Ishikawa (cell line): ENCODE results near the gene GTF2IRD1.

ENCODE experiments used
- CEBPB ChIP-seq: IDR thresholded peaks from 2 replicates; pipeline ENCODE4 v1.6.1; 2012
- CREB1 ChIP-seq: IDR thresholded peaks from 2 replicates; pipeline ENCODE4 v1.6.1; 2012; ENCODE audit warnings: low read depth
- EGR1 ChIP-seq: IDR thresholded peaks from 2 replicates; pipeline ENCODE4 v1.6.1; 2012
- EP300 ChIP-seq: IDR thresholded peaks from 2 replicates; pipeline ENCODE4 v1.6.1; 2012; ENCODE audit warnings: borderline replicate concordance
- FOXM1 ChIP-seq: IDR thresholded peaks from 2 replicates; pipeline ENCODE4 v1.6.1; 2012; ENCODE audit warnings: low read depth, borderline replicate concordance
- MAX ChIP-seq: IDR thresholded peaks from 2 replicates; pipeline ENCODE4 v1.6.1; 2012
- NFIC ChIP-seq: IDR thresholded peaks from 2 replicates; pipeline ENCODE4 v1.6.1; 2012
- RAD21 ChIP-seq: IDR thresholded peaks from 2 replicates; pipeline ENCODE4 v1.6.1; 2012; ENCODE audit warnings: low read depth
- REST ChIP-seq: IDR thresholded peaks from 2 replicates; pipeline ENCODE4 v1.6.1; 2012; ENCODE audit warnings: low read depth, mild to moderate bottlenecking
- TAF1 ChIP-seq: IDR thresholded peaks from 2 replicates; pipeline ENCODE4 v1.6.1; 2012; ENCODE audit warnings: low read depth, mild to moderate bottlenecking
- TCF12 ChIP-seq: IDR thresholded peaks from 2 replicates; pipeline ENCODE4 v1.6.1; 2012; ENCODE audit warnings: low read depth
- TEAD4 ChIP-seq: IDR thresholded peaks from 2 replicates; pipeline ENCODE4 v1.6.1; 2012
- USF1 ChIP-seq: IDR thresholded peaks from 2 replicates; pipeline ENCODE4 v1.6.1; 2012
- YY1 ChIP-seq: IDR thresholded peaks from 2 replicates; pipeline ENCODE4 v1.6.1; 2012; ENCODE audit warnings: low read depth
- ZBTB7A ChIP-seq: IDR thresholded peaks from 2 replicates; pipeline ENCODE4 v1.6.1; 2012; ENCODE audit warnings: low read depth

The GTF2IRD1 gene

GRCh38 chr7:74449144-74449543, 4.6 kb upstream of the GTF2IRD1 start:
- TF ChIP-seq YY1 = no peak

- TF ChIP-seq RAD21 (peak; percentile 75), TCF12 (no peak)
Measured at GRCh38 chr7:74449809-74450397, 3.8 kb upstream of the GTF2IRD1 start.

GRCh38 chr7:74452748-74453321, 871 bp upstream of the GTF2IRD1 start:
- TF ChIP-seq TAF1 (no peak), USF1 (peak; percentile 68), TCF12 (no peak), REST (no peak), MAX (peak; percentile 59; the same call in 1 of the 2 replicates), FOXM1 (no peak), NFIC (no peak), EP300 (no peak), YY1 (no peak), TEAD4 (no peak)

GRCh38 chr7:74454021-74454924, 567 bp downstream of the GTF2IRD1 start:
- peak; percentile 62 for TF ChIP-seq ZBTB7A
- TF ChIP-seq RAD21 = no peak
- TF ChIP-seq USF1 = peak; percentile 77

- TF ChIP-seq NFIC (no peak), TAF1 (0 out of 2 replicates have a peak, but pooled peaks have one; percentile 7)
Measured at GRCh38 chr7:74454925-74455288, 1.2 kb downstream of the GTF2IRD1 start.

GRCh38 chr7:74455291-74455804, 1.6 kb downstream of the GTF2IRD1 start:
- TF ChIP-seq CREB1 = no peak
- TF ChIP-seq TAF1 = 0 out of 2 replicates have a peak, but pooled peaks have one; percentile 2

- TF ChIP-seq TAF1 (no peak), EP300 (no peak), RAD21 (no peak), FOXM1 (no peak), TEAD4 (no peak), MAX (no peak), CREB1 (no peak), TCF12 (no peak), REST (no peak), EGR1 (no peak), ZBTB7A (no peak), CEBPB (no peak)
Measured at GRCh38 chr7:74455928-74456327, 2.2 kb downstream of the GTF2IRD1 start.
